Measurements from ENCODE around the gene PDZRN3. TPM values are rescaled to one million over a fixed set of nuclear protein-coding genes. Genes with fewer than 3 reads are reported as not detected.

The PDZRN3 gene
- total RNA-seq, 1 donor from 2014 or later = 3.4 TPM

DNA sequence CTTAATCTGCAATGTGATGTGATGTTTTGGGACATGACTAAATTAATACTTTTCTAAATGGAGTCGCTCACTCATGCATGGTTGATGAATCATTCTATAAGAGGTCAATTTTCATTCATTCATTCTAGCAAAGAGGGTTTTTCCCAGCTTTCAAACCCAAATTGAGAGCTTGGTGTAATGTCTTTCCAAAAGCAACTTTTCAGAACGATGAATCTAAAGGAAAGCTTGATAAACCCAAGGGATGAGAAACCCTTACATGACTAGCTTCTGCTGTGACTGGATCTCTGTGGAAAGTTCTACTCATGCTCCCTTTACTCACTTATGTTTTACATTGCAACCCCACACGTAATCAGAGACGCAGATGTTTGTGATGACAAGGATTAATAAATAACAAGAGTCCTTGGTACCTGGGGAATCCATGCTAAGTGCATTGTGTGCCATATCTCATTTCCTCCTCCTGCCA is 47.7 kb downstream of the PDZRN3 start:
- Histone ChIP-seq H3F3A (ENCODE audit: low read depth) (no peaks in the 10 kb centered on the region), H3K4me3 (no peak overlapping the region), H2AFZ (replicated peaks) (no peak overlapping the region), H3K9ac (no peak overlapping the region), H3K9me3 (ENCODE audit: low read depth) (no peaks in the 10 kb centered on the region), H3K79me2 (ENCODE audit: low read depth) (no peaks in the 10 kb centered on the region), H3K4me2 (no peak overlapping the region), H3K36me3 (no peaks in the 10 kb centered on the region), H4K20me1 (ENCODE audit: low read depth) (no peaks in the 10 kb centered on the region), H3K27ac (no peak overlapping the region), H3K27me3 (no peaks in the 10 kb centered on the region), H3K4me1 (peaks cover 3% of the 10 kb centered on the region)
- Mint-ChIP-seq H3K27ac (no peak overlapping the region), H3K36me3 (peaks cover 2% of the 10 kb centered on the region), H3K4me1 (no peaks in the 10 kb centered on the region), H3K27me3 (ENCODE audit: insufficient read depth, low read depth) (no peaks in the 10 kb centered on the region), H3K4me3 (no peak overlapping the region), H3K9me3 (peaks cover 2% of the 10 kb centered on the region)
- TF ChIP-seq, protein P1, sequence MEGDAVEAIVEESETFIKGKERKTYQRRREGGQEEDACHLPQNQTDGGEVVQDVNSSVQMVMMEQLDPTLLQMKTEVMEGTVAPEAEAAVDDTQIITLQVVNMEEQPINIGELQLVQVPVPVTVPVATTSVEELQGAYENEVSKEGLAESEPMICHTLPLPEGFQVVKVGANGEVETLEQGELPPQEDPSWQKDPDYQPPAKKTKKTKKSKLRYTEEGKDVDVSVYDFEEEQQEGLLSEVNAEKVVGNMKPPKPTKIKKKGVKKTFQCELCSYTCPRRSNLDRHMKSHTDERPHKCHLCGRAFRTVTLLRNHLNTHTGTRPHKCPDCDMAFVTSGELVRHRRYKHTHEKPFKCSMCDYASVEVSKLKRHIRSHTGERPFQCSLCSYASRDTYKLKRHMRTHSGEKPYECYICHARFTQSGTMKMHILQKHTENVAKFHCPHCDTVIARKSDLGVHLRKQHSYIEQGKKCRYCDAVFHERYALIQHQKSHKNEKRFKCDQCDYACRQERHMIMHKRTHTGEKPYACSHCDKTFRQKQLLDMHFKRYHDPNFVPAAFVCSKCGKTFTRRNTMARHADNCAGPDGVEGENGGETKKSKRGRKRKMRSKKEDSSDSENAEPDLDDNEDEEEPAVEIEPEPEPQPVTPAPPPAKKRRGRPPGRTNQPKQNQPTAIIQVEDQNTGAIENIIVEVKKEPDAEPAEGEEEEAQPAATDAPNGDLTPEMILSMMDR (IDR thresholded peaks at IDR 0.05) = no peak
- TF ChIP-seq EZH2 (IDR thresholded peaks at IDR 0.05) (no peak), EZH2phosphoT487 (IDR thresholded peaks at IDR 0.05) (no peak)
- DNase-seq (ENCODE audit: low spot score) = no peak

DNA sequence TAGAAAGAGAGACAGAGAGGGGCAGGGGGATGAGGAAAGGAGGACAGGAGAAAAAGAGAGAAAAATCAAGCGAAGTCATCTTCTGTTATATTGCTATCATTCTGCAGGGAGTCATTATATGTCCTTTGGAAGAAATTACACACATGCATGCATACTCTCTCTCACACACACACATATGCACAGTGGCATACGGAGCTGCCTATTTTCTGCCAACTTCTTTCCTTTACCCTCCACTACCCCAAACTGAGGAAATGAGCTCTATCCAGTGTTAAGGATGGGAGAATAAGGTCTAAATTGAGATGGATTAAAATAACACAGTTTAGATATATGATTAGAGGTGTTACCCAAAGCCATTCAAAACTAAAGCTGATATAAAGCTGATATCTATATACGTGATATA is 48.8 kb downstream of the PDZRN3 start:
- Histone ChIP-seq H3K9me3 (ENCODE audit: low read depth) (no peaks in the 10 kb centered on the region), H3K4me2 (no peak overlapping the region), H3F3A (ENCODE audit: low read depth) (no peaks in the 10 kb centered on the region), H3K4me3 (no peak overlapping the region), H3K36me3 (no peaks in the 10 kb centered on the region), H3K4me1 (peaks cover 7% of the 10 kb centered on the region), H3K27ac (no peak overlapping the region), H3K79me2 (ENCODE audit: low read depth) (no peaks in the 10 kb centered on the region), H2AFZ (replicated peaks) (no peak overlapping the region), H3K9ac (no peak overlapping the region), H3K27me3 (no peaks in the 10 kb centered on the region), H4K20me1 (ENCODE audit: low read depth) (no peaks in the 10 kb centered on the region)
- Mint-ChIP-seq H3K9me3 (peaks cover 2% of the 10 kb centered on the region), H3K4me3 (no peak overlapping the region), H3K27ac (no peak overlapping the region), H3K36me3 (peaks cover 2% of the 10 kb centered on the region), H3K4me1 (no peaks in the 10 kb centered on the region), H3K27me3 (ENCODE audit: insufficient read depth, low read depth) (no peaks in the 10 kb centered on the region)
- TF ChIP-seq, protein P1 (IDR thresholded peaks at IDR 0.05) = no peak
- no peak for TF ChIP-seq EZH2phosphoT487 (IDR thresholded peaks at IDR 0.05)
- no peak for TF ChIP-seq EZH2 (IDR thresholded peaks at IDR 0.05)
- no peak for DNase-seq (ENCODE audit: low spot score)

DNA sequence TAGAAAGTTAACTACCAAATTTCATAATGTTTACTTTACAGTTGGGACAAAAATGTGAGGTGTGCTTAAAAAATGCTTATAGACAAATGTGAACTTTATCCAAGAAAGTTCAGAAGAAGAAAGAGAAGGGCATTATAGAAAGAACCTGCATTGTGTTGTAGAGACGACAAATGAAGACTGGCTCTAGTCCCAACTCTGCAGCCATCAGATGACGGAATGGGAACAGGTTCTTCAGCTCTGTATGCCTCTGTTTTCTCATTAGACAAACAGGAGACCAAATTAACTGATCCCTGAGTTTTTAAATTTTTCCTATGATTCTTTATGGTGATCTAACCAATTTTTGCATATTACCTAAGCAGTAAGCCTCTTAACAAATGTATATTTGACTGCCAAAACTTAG is 49.2 kb downstream of the PDZRN3 start:
- no peak overlapping the region for H3K27ac ChIP-seq
- no peaks in the 10 kb centered on the region for H4K20me1 ChIP-seq (ENCODE audit: low read depth)
- Mint-ChIP-seq H3K4me1 (no peaks in the 10 kb centered on the region), H3K36me3 (peaks cover 2% of the 10 kb centered on the region), H3K27ac (no peak overlapping the region), H3K27me3 (ENCODE audit: insufficient read depth, low read depth) (no peaks in the 10 kb centered on the region), H3K4me3 (no peak overlapping the region), H3K9me3 (peaks cover 2% of the 10 kb centered on the region)
- no peak overlapping the region for H3K9ac ChIP-seq
- no peak overlapping the region for H3K4me2 ChIP-seq
- H3K9me3 ChIP-seq (ENCODE audit: low read depth) = no peaks in the 10 kb centered on the region
- H3K27me3 ChIP-seq = no peaks in the 10 kb centered on the region
- TF ChIP-seq EZH2 (IDR thresholded peaks at IDR 0.05) = no peak
- TF ChIP-seq, protein P1 (IDR thresholded peaks at IDR 0.05) = no peak
- no peak for TF ChIP-seq EZH2phosphoT487 (IDR thresholded peaks at IDR 0.05)
- no peak for DNase-seq (ENCODE audit: low spot score)
- H2AFZ ChIP-seq (replicated peaks) = no peak overlapping the region
- no peak overlapping the region for H3K4me3 ChIP-seq
- no peaks in the 10 kb centered on the region for H3K36me3 ChIP-seq
- peaks cover 7% of the 10 kb centered on the region for H3K4me1 ChIP-seq
- H3K79me2 ChIP-seq (ENCODE audit: low read depth) = no peaks in the 10 kb centered on the region
- no peaks in the 10 kb centered on the region for H3F3A ChIP-seq (ENCODE audit: low read depth)
